C4-2B (cell line): ENCODE measurements around the gene C1QB.
"Not testable (repeated sequence)": the region's sequence is repeated elsewhere in the genome, so short reads cannot be mapped to it uniquely, and the experiment has no call there.

Source experiments
- H3K27ac ChIP-seq: fragments of 450-650 bp; 2 replicates; pipeline ENCODE4 v1.5.1; 2017
- CTCF ChIP-seq: fragments of 450-650 bp; conservative IDR thresholded peaks from 2 replicates; pipeline ENCODE4 v1.5.1; 2017; ENCODE audit warnings: mild to moderate bottlenecking
- ZFX ChIP-seq: fragments of 450-650 bp; IDR thresholded peaks from 2 replicates; pipeline ENCODE4 v1.6.1; 2017

C1QB gene

GRCh38 chr1:22662986-22663408 is 10.0 kb downstream of the C1QB start:
- no peak overlapping the region for H3K27ac ChIP-seq
- TF ChIP-seq CTCF, result no peak
- TF ChIP-seq ZFX, result no peak

GRCh38 chr1:22665752-22666151 is 12.7 kb downstream of the C1QB start:
- no peak overlapping the region for H3K27ac ChIP-seq
- no peak for TF ChIP-seq ZFX
- peak; percentile 37 for TF ChIP-seq CTCF

- no peak for TF ChIP-seq CTCF
- TF ChIP-seq ZFX, result no peak
Observed at GRCh38 chr1:22666412-22666811, 13.4 kb downstream of the C1QB start.

GRCh38 chr1:22668840-22669239 is 15.8 kb downstream of the C1QB start:
- H3K27ac ChIP-seq, result not testable (repeated sequence)

More at GRCh38 chr1:22666412-22666811, 13.4 kb downstream of the C1QB start:
- no peak overlapping the region for H3K27ac ChIP-seq

- no peak for TF ChIP-seq ZFX
- no peak overlapping the region for H3K27ac ChIP-seq
Observed at GRCh38 chr1:22670352-22670975, 17.4 kb downstream of the C1QB start.

GRCh38 chr1:22671999-22672398 is 19.0 kb downstream of the C1QB start:
- TF ChIP-seq CTCF, result no peak
- TF ChIP-seq ZFX, result no peak
- no peak overlapping the region for H3K27ac ChIP-seq

- H3K27ac ChIP-seq, result no peak overlapping the region
- TF ChIP-seq ZFX (no peak), CTCF (peak; percentile 74)
Observed at GRCh38 chr1:22673486-22674409, 20.7 kb downstream of the C1QB start.

GRCh38 chr1:22674410-22674749 is 21.3 kb downstream of the C1QB start:
- TF ChIP-seq CTCF (no peak; the same call in 1 of the 2 replicates), ZFX (no peak)
- H3K27ac ChIP-seq, result no peak overlapping the region

- H3K27ac ChIP-seq, result not testable (repeated sequence)
Observed at GRCh38 chr1:22676151-22676550, 23.1 kb downstream of the C1QB start.
